Measurements from ENCODE around the gene C17orf107.

GRCh38 chr17:4891411-4892410, 7.6 kb upstream of the C17orf107 start:
- TF ChIP-seq CTCF (IDR thresholded peaks at IDR 0.05) = no peak
- no peak for TF ChIP-seq POLR2A (IDR thresholded peaks at IDR 0.05)

Data from body of pancreas (tissue), 4 donors.